Stomach (tissue), 4 donors: ENCODE results near the gene WDR44.

Experiments
- EP300 ChIP-seq: sonication (generic); formaldehyde crosslinking; IDR thresholded peaks from one replicate; pipeline ENCODE4 v1.6.1; 2017; ENCODE audit warnings: antibody characterized with exemption
- POLR2A ChIP-seq, 4 donors: fragments of 450-650 bp; IDR thresholded peaks; one replicate each; pipeline ENCODE4 v1.6.1; 2016; ENCODE audit warnings: antibody characterized with exemption in 4 of 4, control low read depth in 2 of 4, mild to moderate bottlenecking in 1 of 4, moderate library complexity in 1 of 4
- POLR2AphosphoS5 ChIP-seq, 3 donors: sonication (generic); formaldehyde crosslinking; IDR thresholded peaks; one replicate each; pipeline ENCODE4 v1.6.1; 2016; ENCODE audit warnings: antibody characterized with exemption in 3 of 3
- TF ChIP-seq, protein P1 (sequence below), 7 experiments: fragments of 450-650 bp in 4 of 7; fragments of 200-600 bp in 3 of 7; sonication (generic) in 3 of 7; IDR thresholded peaks; one replicate each; pipeline ENCODE4 v1.5.1; 2016 to 2019; ENCODE audit warnings: antibody characterized with exemption in 7 of 7, control low read depth in 2 of 7, mild to moderate bottlenecking in 1 of 7

DNA sequence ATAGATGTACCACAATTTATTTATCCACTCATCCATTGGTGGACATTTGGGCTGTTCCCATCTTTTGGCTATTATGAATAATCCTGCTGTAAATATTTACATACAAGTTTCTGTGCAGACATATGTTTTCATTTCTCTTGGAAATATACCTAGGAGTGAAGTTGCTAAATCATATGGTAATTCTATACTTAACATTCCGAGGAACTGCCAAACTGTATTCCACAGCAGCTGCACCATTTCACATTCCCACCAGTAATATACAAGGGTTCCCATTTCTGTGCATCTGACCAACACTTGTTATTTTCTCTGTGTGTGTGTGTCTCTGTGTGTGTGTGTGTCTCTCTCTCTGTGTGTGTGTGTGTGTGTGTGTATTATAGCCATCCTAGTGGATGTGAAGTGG lies 134.3 kb downstream of the WDR44 start:
- TF ChIP-seq, protein P1, sequence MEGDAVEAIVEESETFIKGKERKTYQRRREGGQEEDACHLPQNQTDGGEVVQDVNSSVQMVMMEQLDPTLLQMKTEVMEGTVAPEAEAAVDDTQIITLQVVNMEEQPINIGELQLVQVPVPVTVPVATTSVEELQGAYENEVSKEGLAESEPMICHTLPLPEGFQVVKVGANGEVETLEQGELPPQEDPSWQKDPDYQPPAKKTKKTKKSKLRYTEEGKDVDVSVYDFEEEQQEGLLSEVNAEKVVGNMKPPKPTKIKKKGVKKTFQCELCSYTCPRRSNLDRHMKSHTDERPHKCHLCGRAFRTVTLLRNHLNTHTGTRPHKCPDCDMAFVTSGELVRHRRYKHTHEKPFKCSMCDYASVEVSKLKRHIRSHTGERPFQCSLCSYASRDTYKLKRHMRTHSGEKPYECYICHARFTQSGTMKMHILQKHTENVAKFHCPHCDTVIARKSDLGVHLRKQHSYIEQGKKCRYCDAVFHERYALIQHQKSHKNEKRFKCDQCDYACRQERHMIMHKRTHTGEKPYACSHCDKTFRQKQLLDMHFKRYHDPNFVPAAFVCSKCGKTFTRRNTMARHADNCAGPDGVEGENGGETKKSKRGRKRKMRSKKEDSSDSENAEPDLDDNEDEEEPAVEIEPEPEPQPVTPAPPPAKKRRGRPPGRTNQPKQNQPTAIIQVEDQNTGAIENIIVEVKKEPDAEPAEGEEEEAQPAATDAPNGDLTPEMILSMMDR (IDR thresholded peaks at IDR 0.05) = no peak
- TF ChIP-seq POLR2AphosphoS5 (IDR thresholded peaks at IDR 0.05) = no peak
- no peak for TF ChIP-seq POLR2A (IDR thresholded peaks at IDR 0.05)
- no peak for TF ChIP-seq EP300
